Colonic mucosa (tissue), 4 donors: ENCODE results near the gene AKT1S1. TPM values are rescaled to one million over a fixed set of nuclear protein-coding genes. Genes with fewer than 3 reads are reported as not detected.

Source experiments
- DNase-seq: peaks from one replicate; pipeline ENCODE4 v3.0.0-alpha.2; 2020
- H3K27ac ChIP-seq: fragments of 200-600 bp; one replicate; pipeline ENCODE4 v1.8.0; 2021
- H3K27me3 ChIP-seq: fragments of 200-600 bp; one replicate; pipeline ENCODE4 v1.8.0; 2021
- H3K36me3 ChIP-seq: fragments of 200-600 bp; one replicate; pipeline ENCODE4 v1.8.0; 2021
- H3K4me1 ChIP-seq: fragments of 200-600 bp; one replicate; pipeline ENCODE4 v1.8.0; 2021; ENCODE audit warnings: mild to moderate bottlenecking
- H3K4me3 ChIP-seq: fragments of 200-600 bp; one replicate; pipeline ENCODE4 v1.8.0; 2021
- H3K9ac ChIP-seq, 2 donors: one replicate each; pipeline ENCODE4 v1.7.0; 2013; ENCODE audit warnings: control low read depth in 2 of 2, low read depth in 2 of 2, low read length in 2 of 2
- H3K9me3 ChIP-seq: fragments of 200-600 bp; one replicate; pipeline ENCODE4 v1.8.0; 2021
- CTCF ChIP-seq: fragments of 200-600 bp; IDR thresholded peaks from one replicate; pipeline ENCODE4 v1.8.0; 2022; ENCODE audit warnings: antibody characterized with exemption, mild to moderate bottlenecking
- intact Hi-C: fragments of 100-400 bp; cut with DNase I; formaldehyde crosslinking; loops from one replicate; pipeline ENCODE4 v1.14.1; 2022
- total RNA-seq, 2 donors: library from RNA; stranded (reverse); fragmentation: NEBNext Ultra II Directional in 1 of 2; extraction: Animal tissue kit (Norgen Biotek cat#: 25700) in 1 of 2; gene quantifications; one replicate each; pipeline ENCODE4 v1.2.1, GENCODE V29; 2021
- donor health status: healthy.
- donor health status: DM: no; HTN: no; CAD: no.
- donor health status: DM: no; HTN: no; CAD: no.

AKT1S1 gene
- total RNA-seq, 2 donors from 2014 or later = 32.7 to 74.9 TPM

- no peak for TF ChIP-seq CTCF
- H3K36me3 ChIP-seq = peaks cover 14% of the 10 kb centered on the region
- DNase-seq = peak; percentile 35
- no peak overlapping the region for H3K4me3 ChIP-seq
- peaks cover 4% of the 10 kb centered on the region for H3K4me1 ChIP-seq
- no peak overlapping the region for H3K9ac ChIP-seq
- no peaks in the 10 kb centered on the region for H3K27me3 ChIP-seq
- intact Hi-C loops = no loop called here
- no peak overlapping the region for H3K27ac ChIP-seq
- H3K9me3 ChIP-seq = no peaks in the 10 kb centered on the region
Observed at GRCh38 chr19:49878744-49879070, 1.6 kb upstream of the AKT1S1 start.

- H3K9me3 ChIP-seq = no peaks in the 10 kb centered on the region
- peaks cover 12% of the 10 kb centered on the region for H3K36me3 ChIP-seq
- H3K4me3 ChIP-seq = peak overlapping the region; percentile 81
- H3K27me3 ChIP-seq = no peaks in the 10 kb centered on the region
- DNase-seq = peak; percentile 99
- no peak for TF ChIP-seq CTCF
- peak overlapping the region; percentile 97 for H3K27ac ChIP-seq
- H3K4me1 ChIP-seq = peaks cover 4% of the 10 kb centered on the region
- H3K9ac ChIP-seq = peak overlapping the region; percentile 75 to 99
- intact Hi-C loops = no loop called here
Observed at GRCh38 chr19:49877879-49878743, 956 bp upstream of the AKT1S1 start.

- no peak for TF ChIP-seq CTCF
- Histone ChIP-seq H3K4me1 (peaks cover 4% of the 10 kb centered on the region), H3K9ac (peak overlapping the region; percentile 99 to 100), H3K27me3 (no peaks in the 10 kb centered on the region), H3K27ac (peak overlapping the region; percentile 97), H3K4me3 (peak overlapping the region; percentile 81), H3K9me3 (no peaks in the 10 kb centered on the region), H3K36me3 (no peaks in the 10 kb centered on the region)
- peak; percentile 97 for DNase-seq
- intact Hi-C loops = no loop called here
Observed at GRCh38 chr19:49876422-49877019, 634 bp downstream of the AKT1S1 start.

- TF ChIP-seq CTCF = no peak
- Histone ChIP-seq H3K27ac (peak overlapping the region; percentile 97), H3K4me3 (peak overlapping the region; percentile 81), H3K4me1 (peaks cover 4% of the 10 kb centered on the region), H3K27me3 (no peaks in the 10 kb centered on the region), H3K36me3 (no peaks in the 10 kb centered on the region), H3K9me3 (no peaks in the 10 kb centered on the region), H3K9ac (peak overlapping the region; percentile 99 to 100)
- DNase-seq = peak; percentile 81
- intact Hi-C loops = no loop called here
Observed at GRCh38 chr19:49875857-49876421, 1.2 kb downstream of the AKT1S1 start.

- no peak overlapping the region for H3K27ac ChIP-seq
- H3K36me3 ChIP-seq = no peaks in the 10 kb centered on the region
- no peak for DNase-seq
- H3K9me3 ChIP-seq = no peaks in the 10 kb centered on the region
- peaks cover 8% of the 10 kb centered on the region for H3K4me1 ChIP-seq
- no peaks in the 10 kb centered on the region for H3K27me3 ChIP-seq
- peak overlapping the region; percentile 81 for H3K4me3 ChIP-seq
- intact Hi-C loops = no loop called here
- H3K9ac ChIP-seq = peak overlapping the region in 1 of 2 donors; percentile 99
- TF ChIP-seq CTCF = no peak
Observed at GRCh38 chr19:49875177-49875576, 2.0 kb downstream of the AKT1S1 start.
